GM19452 (cell line): Measurements from ENCODE around the gene TBATA.

Experiments used
- ATAC-seq: cut with Tn5 transposase; IDR thresholded peaks from one replicate; pipeline ENCODE4 v1.9.1; 2021; ENCODE audit not compliant: unreplicated experiment

The TBATA gene

DNA sequence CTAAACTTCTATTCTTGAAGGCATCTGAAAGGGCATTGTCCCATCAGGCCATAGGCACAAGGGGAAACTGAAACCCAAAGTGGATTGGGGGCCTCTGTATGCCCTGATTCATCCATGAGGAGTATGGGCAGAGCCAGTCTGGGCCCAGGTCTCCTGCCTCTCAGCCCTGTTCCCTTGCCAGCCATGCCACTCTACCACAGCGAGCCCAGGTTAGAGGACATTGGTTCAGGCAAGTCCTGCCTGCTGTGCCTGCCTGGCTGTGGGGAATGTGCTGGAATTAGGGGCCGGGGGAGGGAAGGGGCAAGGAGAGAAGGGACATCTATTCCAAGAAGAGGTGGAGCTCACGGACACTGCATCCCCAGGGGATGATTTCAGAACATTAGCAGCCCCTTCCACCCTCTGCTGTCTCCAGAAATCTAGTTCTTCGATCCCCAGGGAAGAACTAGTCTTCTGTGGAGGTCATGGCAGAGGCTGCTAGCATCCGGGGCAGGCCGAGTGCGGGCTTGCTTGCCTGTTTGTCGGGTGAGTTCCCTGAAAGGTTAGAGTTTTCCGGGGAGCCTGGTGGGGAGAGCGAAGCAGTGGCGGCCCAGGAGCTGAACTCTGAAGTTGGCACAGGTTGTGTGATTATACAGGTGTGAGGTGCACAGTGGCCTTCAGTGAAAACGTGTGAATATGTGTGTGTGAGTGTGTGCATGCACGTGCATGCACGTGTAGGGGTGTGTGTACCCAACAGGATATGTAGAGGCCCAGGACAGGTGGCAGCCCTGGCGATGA, 37.8 kb downstream of the TBATA start:
- ATAC-seq = no peak

DNA sequence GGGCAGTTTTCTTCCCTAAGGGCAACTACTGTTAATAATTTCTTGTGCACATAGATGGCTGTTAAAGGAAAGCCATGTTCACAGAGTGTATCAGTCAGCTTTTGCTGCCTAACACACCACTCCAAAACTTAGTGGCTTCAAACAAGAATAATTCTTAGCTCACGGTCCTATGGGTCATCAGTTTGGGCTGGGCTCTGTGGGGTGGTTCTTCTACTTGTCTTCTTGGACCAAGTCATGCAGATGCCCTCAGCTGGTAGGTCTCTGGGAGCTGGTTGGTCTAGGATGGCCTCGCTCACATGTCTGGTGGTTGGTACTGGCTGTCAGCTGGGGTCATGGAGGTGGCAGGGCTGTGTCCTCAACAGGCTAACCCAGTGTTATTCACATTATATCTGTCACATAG, 39.6 kb downstream of the TBATA start:
- no peak for ATAC-seq

DNA sequence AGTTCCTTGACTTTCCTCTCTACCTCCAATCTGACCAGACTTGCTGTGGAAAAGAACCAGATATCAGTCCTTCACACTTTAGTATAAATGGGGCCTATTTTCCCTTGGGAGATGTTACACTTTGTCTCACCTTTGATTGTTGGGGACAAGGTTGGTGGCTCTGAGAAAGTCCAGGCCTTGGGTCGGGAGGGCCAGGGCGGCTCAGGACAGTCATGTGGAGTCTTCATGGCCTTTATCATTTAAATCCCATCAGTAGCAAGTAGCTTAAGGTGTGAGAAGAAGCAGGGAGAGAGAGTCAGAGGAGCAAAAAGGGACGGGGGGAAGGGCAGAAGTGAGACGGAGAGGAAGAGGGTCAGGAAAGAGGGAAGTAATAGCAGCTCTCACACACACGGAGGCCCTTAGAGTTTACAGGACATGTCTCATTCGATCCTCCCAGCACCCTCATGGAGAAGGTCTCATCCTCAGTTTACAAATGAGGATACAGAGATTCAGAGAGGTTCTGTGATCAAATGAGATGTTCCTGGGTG, 40.5 kb downstream of the TBATA start:
- ATAC-seq = no peak

DNA sequence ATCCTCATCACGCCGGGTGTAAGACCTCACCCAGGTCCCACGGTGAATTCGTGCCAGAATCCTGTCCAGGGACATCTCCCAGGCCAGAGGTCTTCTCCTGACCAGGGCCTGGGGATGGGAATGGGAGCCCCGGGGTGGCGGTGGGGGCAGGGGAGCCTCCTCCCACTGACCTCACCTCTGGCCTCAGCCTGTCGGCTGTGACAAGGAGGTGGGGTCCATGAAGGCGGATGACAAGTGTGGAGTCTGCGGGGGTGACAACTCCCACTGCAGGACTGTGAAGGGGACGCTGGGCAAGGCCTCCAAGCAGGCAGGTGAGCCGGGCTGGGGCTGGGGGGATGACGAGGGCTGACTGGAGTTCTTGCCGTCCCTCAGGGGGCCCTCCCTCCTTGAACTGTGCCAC, 41.3 kb downstream of the TBATA start:
- ATAC-seq = no peak

DNA sequence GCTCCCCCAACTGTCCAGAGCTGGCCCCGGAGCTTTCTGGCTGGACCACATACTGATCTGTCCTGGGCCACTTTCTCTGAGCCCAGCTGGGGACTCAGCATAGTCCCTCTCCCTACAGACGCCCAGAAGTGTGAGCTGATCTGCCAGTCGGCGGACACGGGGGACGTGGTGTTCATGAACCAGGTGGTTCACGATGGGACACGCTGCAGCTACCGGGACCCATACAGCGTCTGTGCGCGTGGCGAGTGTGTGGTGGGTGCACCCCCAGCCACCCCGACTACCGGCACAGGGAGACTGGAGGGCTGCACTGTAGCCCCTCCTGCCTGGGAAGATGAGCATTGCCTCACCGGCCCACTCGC, 41.8 kb downstream of the TBATA start:
- ATAC-seq = no peak

DNA sequence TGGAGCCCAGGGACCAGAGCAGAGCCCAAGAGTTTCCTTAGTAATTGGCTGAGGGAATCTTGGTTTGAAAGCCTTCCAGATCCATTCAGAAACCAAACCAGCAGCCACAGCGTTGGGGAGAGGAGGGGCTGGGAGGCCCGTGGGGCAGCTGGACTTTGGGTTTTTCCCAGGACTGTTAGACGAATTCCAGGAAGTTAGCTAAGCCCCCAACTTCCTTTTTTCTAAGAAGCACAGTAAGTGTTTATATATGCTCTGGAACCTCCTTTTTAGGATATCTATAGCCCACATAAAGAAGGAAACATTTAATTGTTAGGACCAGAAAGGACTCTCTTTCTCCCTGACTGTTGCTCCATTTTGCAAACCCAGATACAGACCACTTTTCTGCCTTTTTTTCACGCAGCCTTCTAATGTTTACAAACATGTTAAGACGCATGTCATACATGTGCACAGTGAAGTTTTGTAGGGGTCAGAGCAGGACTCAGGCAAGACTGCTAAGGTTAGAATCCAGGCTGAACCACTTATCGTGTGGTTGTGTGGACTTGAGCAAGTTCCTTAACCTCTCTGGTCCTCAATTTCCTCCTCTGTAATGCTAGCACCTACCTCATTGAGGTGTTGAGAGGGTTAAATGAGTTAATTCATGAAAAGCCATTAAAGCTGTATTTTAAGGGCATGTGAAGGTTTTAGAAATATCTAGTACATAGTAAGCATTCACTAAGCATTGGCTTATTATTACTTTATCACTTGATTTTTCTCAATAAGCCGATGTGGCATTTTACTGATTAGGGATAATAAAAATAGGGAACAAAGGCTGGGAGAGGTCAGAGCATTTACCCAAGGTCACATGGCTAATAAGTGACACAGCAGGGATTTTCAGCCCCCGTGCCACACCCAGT, 42.4 kb downstream of the TBATA start:
- ATAC-seq = no peak

DNA sequence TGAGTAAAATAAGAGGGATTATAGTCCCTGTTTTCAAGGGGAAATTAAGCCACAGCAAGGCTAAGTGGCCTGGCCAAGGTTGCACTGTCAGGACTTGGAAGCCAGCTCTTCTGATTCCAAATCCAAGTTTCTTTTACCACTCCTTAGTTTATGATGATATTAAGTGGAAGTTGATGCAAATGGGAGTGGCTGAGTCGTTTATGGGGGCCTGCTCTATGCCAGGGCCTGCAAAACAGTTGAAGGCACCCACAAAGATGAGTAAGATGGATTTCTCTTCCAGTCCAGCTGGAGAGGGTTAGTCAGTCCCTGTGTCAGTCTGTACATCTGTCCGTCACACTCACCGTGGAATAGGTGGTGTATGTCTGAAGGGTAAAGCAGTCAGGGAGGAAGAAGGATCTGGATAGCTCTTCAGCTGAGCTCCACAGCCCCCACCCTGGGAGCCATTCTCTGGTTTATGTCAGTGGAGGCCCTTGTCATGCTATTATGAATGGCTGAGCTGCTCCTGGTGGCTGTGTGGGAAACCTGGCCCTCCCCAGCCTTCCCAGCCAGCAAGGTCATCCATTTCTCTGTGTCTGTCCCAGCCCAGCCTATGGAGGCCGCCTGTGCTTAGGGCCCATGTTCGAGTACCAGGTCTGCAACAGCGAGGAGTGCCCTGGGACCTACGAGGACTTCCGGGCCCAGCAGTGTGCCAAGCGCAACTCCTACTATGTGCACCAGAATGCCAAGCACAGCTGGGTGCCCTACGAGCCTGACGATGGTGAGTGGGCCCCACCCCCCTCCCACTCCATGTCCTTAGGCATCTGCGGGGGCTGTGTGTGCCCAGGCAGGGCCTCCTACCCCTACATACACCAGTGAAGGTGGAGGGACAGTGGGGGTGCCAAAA, 44.5 kb downstream of the TBATA start:
- no peak for ATAC-seq

DNA sequence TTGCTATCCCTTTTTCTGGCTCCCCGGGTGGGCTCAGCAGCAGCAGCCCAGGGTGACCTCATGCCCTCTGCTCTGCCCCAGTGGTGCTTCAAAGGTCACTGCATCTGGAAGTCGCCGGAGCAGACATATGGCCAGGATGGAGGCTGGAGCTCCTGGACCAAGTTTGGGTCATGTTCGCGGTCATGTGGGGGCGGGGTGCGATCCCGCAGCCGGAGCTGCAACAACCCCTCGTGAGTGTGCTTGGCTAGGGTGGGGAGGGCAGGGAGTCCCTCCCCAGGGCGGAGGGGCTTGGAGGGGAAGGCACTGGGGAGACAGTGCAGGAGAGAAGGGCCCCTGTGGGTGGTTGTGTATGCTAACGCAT, 46.4 kb downstream of the TBATA start:
- ATAC-seq = no peak

DNA sequence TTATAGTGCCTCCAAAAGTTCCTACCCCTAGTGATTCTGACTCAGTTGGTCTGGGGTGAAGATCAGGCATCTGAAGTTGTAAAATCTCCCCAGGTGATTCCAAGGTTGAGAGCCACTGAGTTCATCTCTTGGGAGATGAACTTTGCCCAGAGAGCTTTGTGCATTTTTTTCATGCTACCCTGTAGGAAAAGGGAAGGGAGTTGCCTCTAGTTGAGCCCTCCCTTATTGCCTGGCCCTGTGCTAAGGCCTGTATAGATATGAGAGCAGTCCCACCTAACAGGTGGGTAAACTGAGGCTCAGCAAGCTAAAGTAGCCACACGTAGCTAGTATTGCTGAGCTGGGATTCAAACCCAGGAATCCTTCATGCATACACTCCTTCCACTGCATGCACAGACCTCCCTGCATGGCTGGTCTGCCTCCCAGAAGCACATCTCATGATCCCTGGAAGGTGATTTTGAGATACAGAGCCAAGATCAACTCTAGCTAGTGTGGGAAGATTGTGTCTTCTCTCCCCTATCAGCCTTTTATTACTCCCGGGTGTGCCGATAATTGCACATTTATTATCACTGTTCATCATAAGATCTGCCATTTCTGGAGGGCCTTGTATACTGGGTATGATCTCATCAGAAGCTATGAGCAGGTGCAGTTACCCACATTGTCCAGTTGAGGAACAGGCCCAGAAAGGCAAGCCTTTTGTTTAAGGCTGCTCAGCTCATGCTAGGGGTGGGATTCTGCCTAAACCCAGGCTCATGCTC, 47.0 kb downstream of the TBATA start:
- ATAC-seq = no peak

DNA sequence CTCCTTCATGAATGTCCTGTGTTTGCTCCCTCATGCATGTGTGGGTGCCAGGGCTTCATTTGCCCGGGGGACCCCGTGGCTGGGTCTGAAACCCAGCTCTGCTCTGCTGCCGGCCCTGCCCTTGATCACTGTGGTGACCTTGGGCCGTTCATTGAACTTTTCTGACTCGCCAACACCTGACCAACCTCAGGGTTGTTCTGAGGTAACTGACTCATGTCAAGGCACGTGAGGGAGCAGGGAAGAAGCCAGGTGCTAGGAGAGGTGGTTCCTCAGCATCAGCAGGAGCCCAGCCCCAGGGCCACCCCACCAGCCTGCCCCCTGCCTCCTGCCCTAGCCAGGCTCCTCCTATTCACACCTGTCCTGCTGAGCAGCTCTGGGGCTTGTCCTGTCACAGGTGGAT, 47.9 kb downstream of the TBATA start:
- no peak for ATAC-seq

DNA sequence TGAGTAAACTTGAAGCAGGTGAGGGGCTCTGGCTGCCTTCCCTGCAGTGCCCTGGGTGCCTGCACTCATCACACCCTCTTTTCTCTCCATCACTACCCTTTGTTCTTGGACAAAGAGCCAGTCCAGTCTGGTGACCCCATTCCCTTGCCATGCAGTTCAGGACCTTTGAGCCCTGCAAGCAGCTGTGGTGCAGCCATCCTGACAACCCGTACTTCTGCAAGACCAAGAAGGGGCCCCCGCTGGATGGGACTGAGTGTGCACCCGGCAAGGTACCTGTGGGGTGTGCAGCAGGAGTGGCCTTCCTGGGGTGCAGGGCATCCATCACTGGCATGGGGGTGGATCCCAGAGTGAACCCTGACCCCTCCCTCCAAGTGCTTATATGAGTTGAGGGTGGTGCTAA, 48.7 kb downstream of the TBATA start:
- ATAC-seq = no peak

DNA sequence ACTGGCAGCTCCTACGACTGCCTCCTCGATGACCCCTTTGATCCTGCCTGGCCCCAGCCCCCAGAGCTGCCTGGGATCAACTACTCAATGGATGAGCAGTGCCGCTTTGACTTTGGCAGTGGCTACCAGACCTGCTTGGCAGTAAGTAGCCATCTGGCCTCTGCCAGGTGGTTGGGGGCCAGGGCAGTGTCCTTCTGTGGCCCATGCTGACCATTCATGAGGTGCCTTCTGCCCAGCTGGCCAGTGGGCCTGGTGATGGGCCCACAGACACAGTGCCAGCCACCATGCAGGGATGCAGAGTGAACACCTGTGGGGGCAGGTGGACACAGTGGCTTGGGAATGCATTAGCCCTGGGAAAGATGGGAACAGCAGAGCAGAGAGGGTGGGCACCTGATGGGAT, 50.0 kb downstream of the TBATA start:
- no peak for ATAC-seq

DNA sequence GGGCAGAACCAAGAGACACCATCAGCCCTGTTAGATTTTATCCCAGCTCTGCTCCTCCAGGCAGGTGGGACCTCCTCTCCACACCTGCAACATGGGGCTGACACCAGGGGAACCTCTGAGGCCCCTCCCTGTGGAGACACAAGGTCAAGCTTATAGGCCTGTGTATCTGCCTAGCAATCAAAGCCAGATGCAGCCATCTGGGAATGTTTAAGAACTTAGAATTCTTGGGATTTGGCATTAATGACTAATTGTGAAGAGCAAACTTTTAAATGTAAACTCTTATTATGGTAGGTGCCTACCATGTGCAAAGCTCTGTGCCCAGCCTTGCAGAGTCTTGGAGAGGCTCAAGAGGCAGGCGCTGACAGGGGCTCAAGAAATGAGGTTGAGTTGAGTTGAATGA, 52.1 kb downstream of the TBATA start:
- no peak for ATAC-seq

DNA sequence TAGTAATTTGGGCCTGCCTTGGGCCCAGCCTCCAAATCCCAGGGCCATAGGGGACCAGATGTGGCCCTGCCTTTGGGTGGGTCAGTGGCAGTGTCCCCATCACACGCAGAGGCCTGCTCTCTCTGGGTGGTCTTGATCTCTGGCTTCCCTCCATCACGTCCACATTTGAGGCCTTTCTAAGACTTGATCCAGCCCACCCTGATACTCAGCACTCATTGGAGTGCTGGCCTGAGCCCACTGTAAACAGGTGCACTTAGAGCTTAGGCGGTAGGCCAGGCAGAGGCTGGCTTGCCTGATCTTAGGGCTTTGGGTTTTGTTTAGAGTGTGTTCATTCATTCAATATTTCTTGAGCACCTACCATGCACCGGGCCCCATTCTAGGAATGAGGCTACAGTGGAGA, 52.6 kb downstream of the TBATA start:
- no peak for ATAC-seq

DNA sequence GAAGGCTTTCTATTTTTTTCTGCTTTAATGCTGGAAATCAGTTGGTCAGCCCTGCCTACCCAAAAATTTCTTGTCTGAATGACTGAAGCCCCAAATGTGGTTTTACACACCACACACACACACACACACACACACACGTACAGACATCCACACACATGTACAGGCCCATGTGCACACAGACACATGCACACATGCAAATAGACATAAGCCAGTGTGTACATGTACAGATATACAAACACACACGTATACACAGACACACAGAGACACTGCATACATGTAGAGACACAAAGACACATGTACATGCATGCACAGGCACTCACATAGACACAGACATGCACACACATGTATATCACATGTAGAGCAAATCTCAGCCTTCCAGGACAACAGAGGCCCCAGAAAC, 54.2 kb downstream of the TBATA start:
- no peak for ATAC-seq

DNA sequence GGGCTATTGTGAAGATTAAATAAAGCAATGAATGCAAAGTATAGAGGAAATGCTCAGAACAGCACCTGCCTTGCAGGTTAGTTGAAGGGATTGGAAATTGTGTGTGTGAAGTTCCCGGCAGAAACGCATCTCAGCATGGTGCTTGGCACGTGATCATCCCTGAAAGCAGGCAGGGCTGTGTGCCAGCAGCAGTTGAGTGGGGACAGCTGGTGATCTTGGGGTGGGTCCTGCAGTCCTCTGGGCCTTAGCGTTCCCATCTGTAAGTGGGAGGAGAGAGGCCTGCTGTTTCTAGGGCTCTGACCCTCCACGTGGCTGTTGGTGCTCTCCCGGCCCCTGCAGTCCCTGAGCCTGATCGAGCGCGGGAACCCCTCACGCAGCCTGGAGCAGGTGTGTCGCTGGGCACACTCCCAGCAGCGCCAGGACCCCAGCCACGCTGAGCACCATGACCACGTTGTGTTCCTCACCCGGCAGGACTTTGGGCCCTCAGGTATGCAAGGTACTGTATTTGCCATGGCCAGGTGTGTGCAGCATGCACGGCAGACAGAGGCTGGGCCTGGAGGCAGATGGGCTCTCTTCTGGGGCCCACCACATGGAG, 55.3 kb downstream of the TBATA start:
- no peak for ATAC-seq

DNA sequence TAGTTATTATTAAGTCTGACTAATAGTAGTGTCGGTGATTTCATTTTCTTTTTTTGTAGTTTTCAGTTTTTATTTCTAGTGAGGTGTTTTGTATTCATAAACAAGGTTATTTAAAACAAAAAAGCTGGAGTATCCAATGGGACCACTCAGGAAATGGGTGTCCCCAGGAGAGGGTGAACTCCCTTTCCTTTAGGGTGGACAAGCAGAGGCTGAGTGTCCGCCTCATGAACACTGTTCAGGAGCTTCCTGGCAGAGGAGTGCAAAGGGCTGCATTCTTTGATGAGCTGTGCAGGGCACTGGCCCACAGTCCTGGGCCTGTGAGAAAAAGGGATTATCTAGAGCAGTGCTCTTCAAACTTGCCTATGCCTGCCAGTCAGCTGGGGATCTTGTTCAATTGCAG, 56.8 kb downstream of the TBATA start:
- no peak for ATAC-seq

DNA sequence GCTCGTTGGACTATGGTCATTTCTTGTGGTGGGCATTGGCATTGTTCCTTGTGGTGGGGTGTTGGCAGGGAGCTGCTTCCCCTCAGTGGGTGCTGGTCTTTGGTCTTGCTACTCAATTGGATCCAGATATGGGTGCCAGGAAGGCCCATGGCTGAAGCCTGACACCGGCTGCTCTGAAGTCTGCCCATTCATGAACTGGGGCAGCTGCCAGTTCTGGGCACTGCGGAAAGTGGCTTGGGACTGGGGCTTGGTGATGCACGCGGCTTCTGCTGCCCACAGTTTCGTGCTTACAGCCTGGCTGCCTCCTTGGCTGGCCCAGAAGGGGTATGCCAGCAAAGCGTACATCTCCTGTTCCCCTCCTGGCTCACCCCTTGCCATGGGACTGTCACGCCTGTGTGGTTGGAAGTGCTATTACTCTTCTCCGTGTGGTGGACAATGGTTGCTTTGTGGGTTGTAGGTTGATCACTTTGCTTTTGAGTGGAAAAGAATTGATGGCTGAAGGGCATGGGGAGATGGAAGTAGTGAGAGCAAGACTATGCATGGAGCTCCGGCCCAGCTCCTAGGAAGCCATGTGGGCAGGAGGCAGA, 58.2 kb downstream of the TBATA start:
- no peak for ATAC-seq

DNA sequence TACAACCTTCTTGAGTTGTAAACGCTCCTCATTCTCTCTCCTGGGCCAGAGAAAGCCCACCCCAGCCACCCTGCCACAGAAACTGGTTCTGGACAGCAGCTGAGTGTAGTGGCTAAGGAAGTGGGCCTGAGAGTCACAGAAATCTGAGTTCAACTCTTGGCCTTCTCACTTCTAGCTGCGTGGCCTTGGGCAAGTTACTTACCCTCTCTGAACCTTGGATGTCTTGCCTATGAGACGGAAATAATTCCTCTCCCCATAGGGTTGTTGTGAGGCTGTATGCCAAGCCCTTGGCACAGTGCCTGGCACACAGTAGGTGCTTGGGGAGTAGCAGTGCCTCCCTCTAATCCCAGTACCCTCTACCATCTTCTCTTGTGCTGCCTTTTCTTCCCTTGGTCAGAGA, 61.4 kb downstream of the TBATA start:
- ATAC-seq = no peak
